Kidney epithelial cell (primary cell): ENCODE results near the gene METTL6. TPM values are rescaled to one million over a fixed set of nuclear protein-coding genes. Genes with fewer than 3 reads are reported as not detected.

Experiments used
- DNase-seq: peaks from one replicate; pipeline ENCODE4 v3.0.0-alpha.2; 2010; ENCODE audit warnings: low read depth
- H3K27me3 ChIP-seq: 2 replicates; pipeline ENCODE4 v1.6.0; 2011; ENCODE audit warnings: low read length; ENCODE audit not compliant: control insufficient read depth, insufficient read depth
- H3K36me3 ChIP-seq: 2 replicates; pipeline ENCODE4 v1.5.1; 2011; ENCODE audit warnings: low read length; ENCODE audit not compliant: control insufficient read depth, insufficient read depth
- H3K4me3 ChIP-seq: 2 replicates; pipeline ENCODE4 v1.5.1; 2011; ENCODE audit warnings: low read depth, mild to moderate bottlenecking, control low read depth, low read length
- CTCF ChIP-seq: IDR thresholded peaks from 2 replicates; pipeline ENCODE4 v1.5.1; 2011; ENCODE audit warnings: mild to moderate bottlenecking, moderate library complexity, low read length, control low read depth, inconsistent platforms; ENCODE audit not compliant: insufficient read depth, poor library complexity, severe bottlenecking
- total RNA-seq: library from RNA; depleted of rRNA; stranded (reverse); fragments of >200 nt; gene quantifications from 2 replicates; pipeline ENCODE4 v1.2.3, GENCODE V29; 2015

METTL6 gene
- total RNA-seq, 1 donor from 2014 or later, result 31.6 TPM

GRCh38 chr3:15456321-15456720 lies 29.0 kb upstream of the METTL6 start:
- no peak for DNase-seq
- no peak for TF ChIP-seq CTCF
- no peak overlapping the region for H3K4me3 ChIP-seq
- no peaks in the 10 kb centered on the region for H3K36me3 ChIP-seq
- no peaks in the 10 kb centered on the region for H3K27me3 ChIP-seq

DNA sequence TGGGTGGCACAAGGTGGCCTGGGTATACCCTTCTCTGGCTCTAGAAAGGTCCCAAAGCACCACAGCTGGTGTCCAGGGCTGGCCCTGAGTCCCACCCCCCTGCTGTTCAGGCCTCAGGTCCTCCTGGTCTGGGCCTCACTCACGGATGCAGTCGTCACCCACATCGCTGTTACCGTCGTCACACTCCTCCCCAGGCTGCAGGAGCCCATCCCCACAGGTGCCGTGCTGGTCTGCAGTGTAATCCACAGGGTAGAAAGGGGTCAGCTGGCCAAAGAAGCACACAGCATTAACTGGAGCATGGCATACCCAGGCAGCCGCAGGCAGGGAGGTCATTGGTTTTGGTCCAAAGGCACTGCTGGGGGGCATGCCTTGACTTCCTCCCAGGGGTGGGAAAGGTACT lies 28.4 kb upstream of the METTL6 start:
- DNase-seq, result no peak
- no peak overlapping the region for H3K4me3 ChIP-seq
- TF ChIP-seq CTCF, result no peak
- H3K27me3 ChIP-seq, result no peaks in the 10 kb centered on the region
- H3K36me3 ChIP-seq, result no peaks in the 10 kb centered on the region

DNA sequence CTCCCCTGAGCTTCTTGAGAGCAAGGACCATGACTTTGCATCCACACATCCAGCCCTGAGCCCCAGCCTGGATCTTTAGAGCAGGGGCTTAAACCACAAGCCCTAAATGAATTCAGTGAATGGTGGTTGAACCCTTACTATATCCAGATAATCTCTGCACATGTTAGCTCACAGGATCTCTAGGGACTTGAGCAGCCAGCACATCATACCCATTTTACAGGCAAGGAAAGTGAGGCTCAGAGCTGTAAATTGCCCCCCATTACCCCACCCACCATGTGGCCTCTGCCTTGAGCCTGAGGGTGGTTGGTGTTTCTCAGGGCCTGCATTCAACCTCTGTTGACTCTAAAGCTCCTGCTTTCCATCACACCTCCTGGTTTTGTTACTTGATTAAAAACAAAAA lies 27.6 kb upstream of the METTL6 start:
- DNase-seq, result no peak
- Histone ChIP-seq H3K36me3 (no peaks in the 10 kb centered on the region), H3K27me3 (no peaks in the 10 kb centered on the region), H3K4me3 (no peak overlapping the region)
- no peak for TF ChIP-seq CTCF

DNA sequence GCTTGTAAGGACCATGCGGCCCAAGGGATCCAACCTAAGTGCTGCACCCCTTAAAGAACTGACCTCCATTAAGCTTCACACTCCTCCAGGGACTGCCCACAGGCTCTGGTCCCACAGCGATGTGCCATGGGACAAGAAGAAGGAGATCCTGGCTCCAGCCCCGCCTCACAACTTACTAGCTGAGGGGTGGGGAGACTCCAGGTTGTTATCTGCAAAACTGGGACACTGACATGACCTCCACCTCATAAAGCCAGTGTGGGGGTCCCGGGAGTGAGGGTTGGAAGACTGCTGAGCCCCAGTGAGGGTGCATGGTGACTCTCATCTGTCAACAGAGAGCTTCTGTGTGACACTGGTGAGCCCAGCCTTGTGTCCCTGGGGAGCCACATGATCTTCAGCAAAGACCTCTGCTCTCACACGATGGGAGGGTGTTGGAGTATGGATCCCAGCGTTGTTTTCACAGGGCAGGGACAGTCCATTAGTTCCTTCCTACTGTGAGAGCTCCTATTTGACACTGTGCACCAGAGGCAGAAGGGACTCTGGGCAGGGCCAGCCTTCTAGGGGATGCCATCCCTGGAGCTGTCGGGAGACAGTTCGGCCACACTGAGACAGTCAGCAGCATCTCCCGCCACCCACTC lies 26.8 kb upstream of the METTL6 start:
- no peak for DNase-seq

DNA sequence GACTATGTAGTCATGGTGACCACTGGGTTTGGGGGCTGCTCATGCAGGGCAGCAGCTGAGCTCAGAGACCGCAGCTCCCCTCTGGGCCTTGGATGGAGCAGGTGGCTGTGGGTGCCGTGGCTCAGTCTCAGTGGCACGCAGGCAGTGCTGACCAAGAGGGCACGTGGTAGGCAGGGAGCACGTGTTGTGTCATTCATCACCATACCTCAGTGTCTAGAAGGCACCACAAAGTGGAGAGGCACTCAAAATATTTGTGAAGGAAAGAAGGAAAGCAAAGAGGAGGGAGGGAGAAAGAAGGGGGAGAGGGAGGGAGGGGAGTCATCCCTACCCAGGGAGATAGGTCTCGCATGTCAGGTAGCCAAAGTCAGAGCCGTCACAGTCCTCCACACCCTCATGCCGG lies 26.2 kb upstream of the METTL6 start:
- Histone ChIP-seq H3K36me3 (no peaks in the 10 kb centered on the region), H3K4me3 (no peak overlapping the region), H3K27me3 (no peaks in the 10 kb centered on the region)
- no peak for TF ChIP-seq CTCF
- no peak for DNase-seq

More for the DNA sequence above, 26.8 kb upstream of the METTL6 start:
- no peak for TF ChIP-seq CTCF
- Histone ChIP-seq H3K36me3 (no peaks in the 10 kb centered on the region), H3K4me3 (no peak overlapping the region), H3K27me3 (no peaks in the 10 kb centered on the region)

DNA sequence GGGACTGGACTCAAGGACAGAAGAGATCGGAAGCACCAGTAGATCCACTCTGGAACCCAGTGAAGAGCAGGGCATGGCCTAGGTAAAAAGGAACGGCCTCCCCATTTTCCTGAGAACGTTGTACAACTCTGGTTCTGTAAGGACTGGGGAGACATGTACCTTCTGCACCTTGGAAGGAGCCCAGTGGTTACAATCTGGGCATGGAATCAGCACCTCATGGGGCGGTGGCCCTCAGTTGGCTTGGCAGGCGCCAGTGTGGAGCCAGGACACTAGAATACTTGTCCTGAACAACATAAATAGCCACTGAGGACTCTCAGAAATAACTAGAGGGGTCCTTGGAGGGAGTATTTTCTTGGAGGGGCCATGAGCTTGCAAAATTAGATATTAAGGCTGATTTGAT lies 25.6 kb upstream of the METTL6 start:
- no peaks in the 10 kb centered on the region for H3K36me3 ChIP-seq
- no peak for TF ChIP-seq CTCF
- no peak overlapping the region for H3K4me3 ChIP-seq
- no peaks in the 10 kb centered on the region for H3K27me3 ChIP-seq
- DNase-seq, result no peak
